ENCODE measurements around the gene QRFP. TPM values are rescaled to one million over a fixed set of nuclear protein-coding genes. Genes with fewer than 3 reads are reported as not detected.

Gene QRFP
- total and polyA plus RNA-seq, 4 donors: 0.05 TPM; not detected in 3

GRCh38 chr9:130934246-130934645, 37.6 kb upstream of the QRFP start:
- 77% methylated on average over 11 of the region's 11 CpGs for WGBS
- Histone ChIP-seq H3K9me3 (ENCODE audit: control insufficient read depth in 4 of 4, low read length in 3 of 4) (no peaks in the 10 kb centered on the region), H3K27ac (ENCODE audit: low read depth in 1 of 2, low read length in 2 of 2) (no peak overlapping the region), H3K36me3 (ENCODE audit: control insufficient read depth in 4 of 4, insufficient read depth in 3 of 4, low read depth in 1 of 4, low read length in 3 of 4) (no peaks in the 10 kb centered on the region), H3K27me3 (ENCODE audit: control insufficient read depth in 4 of 4, insufficient read depth in 4 of 4, low read length in 3 of 4) (peaks cover 0 to 23% (median 9%) of the 10 kb centered on the region in 4 donors), H3K9ac (ENCODE audit: low read depth in 1 of 2, low read length in 2 of 2) (no peak overlapping the region), H3K4me3 (ENCODE audit: low read depth in 1 of 3, low read length in 3 of 3) (no peak overlapping the region), H3K4me1 (ENCODE audit: control insufficient read depth in 4 of 4, insufficient read depth in 4 of 4, low read length in 3 of 4) (peaks cover 10 to 15% (median 13%) of the 10 kb centered on the region in 4 donors)
- TF ChIP-seq HNF4A (conservative IDR thresholded peaks at IDR 0.05) (no peak), YY1 (IDR thresholded peaks at IDR 0.05) (no peak), HNF4G (IDR thresholded peaks at IDR 0.05) (no peak), FOXA1 (IDR thresholded peaks at IDR 0.05) (no peak), JUND (IDR thresholded peaks at IDR 0.05) (no peak), SP1 (IDR thresholded peaks at IDR 0.05) (no peak), FOXA2 (IDR thresholded peaks at IDR 0.05) (no peak)
- TF ChIP-seq, protein P1, sequence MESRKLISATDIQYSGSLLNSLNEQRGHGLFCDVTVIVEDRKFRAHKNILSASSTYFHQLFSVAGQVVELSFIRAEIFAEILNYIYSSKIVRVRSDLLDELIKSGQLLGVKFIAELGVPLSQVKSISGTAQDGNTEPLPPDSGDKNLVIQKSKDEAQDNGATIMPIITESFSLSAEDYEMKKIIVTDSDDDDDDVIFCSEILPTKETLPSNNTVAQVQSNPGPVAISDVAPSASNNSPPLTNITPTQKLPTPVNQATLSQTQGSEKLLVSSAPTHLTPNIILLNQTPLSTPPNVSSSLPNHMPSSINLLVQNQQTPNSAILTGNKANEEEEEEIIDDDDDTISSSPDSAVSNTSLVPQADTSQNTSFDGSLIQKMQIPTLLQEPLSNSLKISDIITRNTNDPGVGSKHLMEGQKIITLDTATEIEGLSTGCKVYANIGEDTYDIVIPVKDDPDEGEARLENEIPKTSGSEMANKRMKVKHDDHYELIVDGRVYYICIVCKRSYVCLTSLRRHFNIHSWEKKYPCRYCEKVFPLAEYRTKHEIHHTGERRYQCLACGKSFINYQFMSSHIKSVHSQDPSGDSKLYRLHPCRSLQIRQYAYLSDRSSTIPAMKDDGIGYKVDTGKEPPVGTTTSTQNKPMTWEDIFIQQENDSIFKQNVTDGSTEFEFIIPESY (IDR thresholded peaks at IDR 0.05): no peak
- TF ChIP-seq, protein P2, sequence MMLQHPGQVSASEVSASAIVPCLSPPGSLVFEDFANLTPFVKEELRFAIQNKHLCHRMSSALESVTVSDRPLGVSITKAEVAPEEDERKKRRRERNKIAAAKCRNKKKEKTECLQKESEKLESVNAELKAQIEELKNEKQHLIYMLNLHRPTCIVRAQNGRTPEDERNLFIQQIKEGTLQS (IDR thresholded peaks at IDR 0.05): no peak
- DNase-seq (ENCODE audit: low spot score): no peak

DNA sequence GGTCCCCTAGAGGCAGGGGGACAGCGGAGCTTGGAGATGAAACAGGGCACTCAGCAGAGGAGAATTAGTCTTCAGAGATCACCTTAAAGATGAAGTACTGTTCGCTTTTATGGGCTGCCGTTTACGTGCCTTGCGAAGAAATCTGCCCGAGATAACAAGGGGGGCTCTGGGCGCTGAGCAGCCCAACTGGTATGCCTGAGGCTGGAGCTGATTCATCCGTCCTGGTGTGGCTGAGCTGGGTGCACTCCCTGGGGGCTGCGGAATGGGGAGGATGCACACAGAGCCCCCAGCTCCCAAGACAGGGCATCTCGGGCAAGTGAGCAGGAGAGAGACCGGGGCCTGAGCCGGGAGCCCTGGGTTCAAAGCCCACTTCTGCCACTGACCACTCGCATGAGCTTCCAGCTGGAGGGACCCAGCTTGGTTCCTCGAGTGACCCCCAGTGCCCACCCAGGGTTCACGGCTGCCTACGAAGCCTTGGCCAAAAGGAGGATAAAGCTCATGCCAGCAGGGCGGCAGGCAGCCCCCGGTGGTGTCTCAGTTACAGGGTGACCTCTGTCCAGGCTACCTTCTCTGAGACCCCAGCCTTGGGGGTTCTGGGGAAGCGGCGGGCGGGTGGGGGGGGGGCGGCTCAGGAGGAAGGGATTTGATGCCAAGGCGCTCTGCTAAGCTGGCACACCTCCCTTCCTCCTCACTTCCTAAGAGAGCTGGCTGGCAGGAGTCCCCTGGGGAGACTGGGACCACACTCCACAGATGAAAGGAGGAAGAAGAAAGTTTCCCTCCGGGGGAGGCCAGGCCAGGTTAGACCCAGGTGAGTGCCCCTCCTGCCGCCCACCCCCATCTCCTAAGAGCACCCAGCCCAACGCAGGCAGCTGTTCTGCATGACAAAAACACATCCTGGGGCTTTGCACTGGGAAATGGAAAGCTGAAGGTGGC, 36.8 kb upstream of the QRFP start:
- peaks cover 2 to 6% (median 4%) of the 10 kb centered on the region in 4 donors for H3K4me1 ChIP-seq (ENCODE audit: control insufficient read depth in 4 of 4, insufficient read depth in 4 of 4, low read length in 3 of 4)
- H3K4me3 ChIP-seq (ENCODE audit: low read depth in 1 of 3, low read length in 3 of 3): no peak overlapping the region
- H3K9ac ChIP-seq (ENCODE audit: low read depth in 1 of 2, low read length in 2 of 2): no peak overlapping the region
- no peaks in the 10 kb centered on the region for H3K9me3 ChIP-seq (ENCODE audit: control insufficient read depth in 4 of 4, low read length in 3 of 4)
- H3K27ac ChIP-seq (ENCODE audit: low read depth in 1 of 2, low read length in 2 of 2): no peak overlapping the region
- TF ChIP-seq, protein P3, sequence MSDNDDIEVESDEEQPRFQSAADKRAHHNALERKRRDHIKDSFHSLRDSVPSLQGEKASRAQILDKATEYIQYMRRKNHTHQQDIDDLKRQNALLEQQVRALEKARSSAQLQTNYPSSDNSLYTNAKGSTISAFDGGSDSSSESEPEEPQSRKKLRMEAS (IDR thresholded peaks at IDR 0.05): no peak
- TF ChIP-seq FOXA2 (IDR thresholded peaks at IDR 0.05) (no peak), TAF1 (conservative IDR thresholded peaks at IDR 0.05) (no peak), CTCF (IDR thresholded peaks at IDR 0.05; ENCODE audit: low read depth, low read length, missing input control) (no peak), FOXA1 (IDR thresholded peaks at IDR 0.05) (no peak), GABPA (IDR thresholded peaks at IDR 0.05 in 1 of 2, conservative IDR thresholded peaks at IDR 0.05 in 1 of 2) (no peak), HNF4A (conservative IDR thresholded peaks at IDR 0.05) (no peak), SP1 (IDR thresholded peaks at IDR 0.05) (no peak), EGR1 (IDR thresholded peaks at IDR 0.05; ENCODE audit: low read depth in 2 of 2) (no peak), RAD21 (IDR thresholded peaks at IDR 0.05) (no peak), NR2F2 (IDR thresholded peaks at IDR 0.05) (no peak)
- TF ChIP-seq, protein P2 (IDR thresholded peaks at IDR 0.05): no peak
- TF ChIP-seq, protein P4, sequence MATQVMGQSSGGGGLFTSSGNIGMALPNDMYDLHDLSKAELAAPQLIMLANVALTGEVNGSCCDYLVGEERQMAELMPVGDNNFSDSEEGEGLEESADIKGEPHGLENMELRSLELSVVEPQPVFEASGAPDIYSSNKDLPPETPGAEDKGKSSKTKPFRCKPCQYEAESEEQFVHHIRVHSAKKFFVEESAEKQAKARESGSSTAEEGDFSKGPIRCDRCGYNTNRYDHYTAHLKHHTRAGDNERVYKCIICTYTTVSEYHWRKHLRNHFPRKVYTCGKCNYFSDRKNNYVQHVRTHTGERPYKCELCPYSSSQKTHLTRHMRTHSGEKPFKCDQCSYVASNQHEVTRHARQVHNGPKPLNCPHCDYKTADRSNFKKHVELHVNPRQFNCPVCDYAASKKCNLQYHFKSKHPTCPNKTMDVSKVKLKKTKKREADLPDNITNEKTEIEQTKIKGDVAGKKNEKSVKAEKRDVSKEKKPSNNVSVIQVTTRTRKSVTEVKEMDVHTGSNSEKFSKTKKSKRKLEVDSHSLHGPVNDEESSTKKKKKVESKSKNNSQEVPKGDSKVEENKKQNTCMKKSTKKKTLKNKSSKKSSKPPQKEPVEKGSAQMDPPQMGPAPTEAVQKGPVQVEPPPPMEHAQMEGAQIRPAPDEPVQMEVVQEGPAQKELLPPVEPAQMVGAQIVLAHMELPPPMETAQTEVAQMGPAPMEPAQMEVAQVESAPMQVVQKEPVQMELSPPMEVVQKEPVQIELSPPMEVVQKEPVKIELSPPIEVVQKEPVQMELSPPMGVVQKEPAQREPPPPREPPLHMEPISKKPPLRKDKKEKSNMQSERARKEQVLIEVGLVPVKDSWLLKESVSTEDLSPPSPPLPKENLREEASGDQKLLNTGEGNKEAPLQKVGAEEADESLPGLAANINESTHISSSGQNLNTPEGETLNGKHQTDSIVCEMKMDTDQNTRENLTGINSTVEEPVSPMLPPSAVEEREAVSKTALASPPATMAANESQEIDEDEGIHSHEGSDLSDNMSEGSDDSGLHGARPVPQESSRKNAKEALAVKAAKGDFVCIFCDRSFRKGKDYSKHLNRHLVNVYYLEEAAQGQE (IDR thresholded peaks at IDR 0.05): no peak
- WGBS: 33% methylated on average over 26 of the region's 26 CpGs
- no peaks in the 10 kb centered on the region for H3K36me3 ChIP-seq (ENCODE audit: control insufficient read depth in 4 of 4, insufficient read depth in 3 of 4, low read depth in 1 of 4, low read length in 3 of 4)
- H3K27me3 ChIP-seq (ENCODE audit: control insufficient read depth in 4 of 4, insufficient read depth in 4 of 4, low read length in 3 of 4): peaks cover 0 to 23% (median 9%) of the 10 kb centered on the region in 4 donors
- DNase-seq (ENCODE audit: low spot score): no peak

All from liver (tissue), 9 donors.